GM19397 (cell line): ENCODE results near the gene SLC31A1.

ENCODE experiments used
- ATAC-seq: cut with Tn5 transposase; IDR thresholded peaks from one replicate; pipeline ENCODE4 v1.9.1; 2021; ENCODE audit warnings: mild to moderate bottlenecking, moderate library complexity; ENCODE audit not compliant: unreplicated experiment

SLC31A1 gene

DNA sequence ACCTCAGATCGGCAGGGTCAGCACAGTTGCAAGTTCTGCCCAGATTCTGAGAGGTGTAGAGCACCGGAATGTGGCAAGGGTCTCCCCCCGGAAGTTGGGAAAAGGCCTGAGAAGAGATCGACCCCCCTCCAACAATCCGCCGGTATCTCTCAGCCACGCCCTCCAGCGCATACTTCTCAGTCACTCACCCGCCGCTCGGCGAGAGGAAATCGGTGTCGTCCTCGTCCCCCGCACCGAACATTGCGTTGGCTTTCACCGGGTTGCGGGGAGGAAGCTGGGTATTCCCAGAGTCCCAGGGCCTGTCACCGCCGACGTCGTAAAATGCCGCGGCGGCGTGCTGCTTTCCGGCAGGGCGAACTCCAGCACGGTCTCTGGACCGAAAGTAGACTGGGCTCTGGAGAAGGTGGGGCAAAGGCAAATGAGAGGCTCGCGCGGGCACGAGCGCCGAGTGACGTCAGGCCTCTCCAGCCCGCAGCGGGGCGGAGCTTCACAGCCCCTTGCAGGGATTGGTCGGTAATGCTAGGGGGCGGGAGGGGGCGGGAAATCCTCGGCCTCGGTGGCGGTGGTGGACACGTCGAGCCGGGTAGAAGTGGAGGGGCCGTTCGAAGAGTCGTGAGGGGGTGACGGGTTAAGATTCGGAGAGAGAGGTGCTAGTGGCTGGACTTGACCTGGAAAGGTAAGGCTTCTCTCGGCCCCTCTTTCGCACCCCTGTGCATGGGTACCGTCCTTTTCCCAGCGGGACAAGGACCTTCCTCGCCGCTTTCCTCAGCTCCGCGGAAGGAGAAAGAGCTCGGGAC is at the start of gene SLC31A1, which contains the start of gene FKBP15:
Gene SLC31A1, plus strand, starts transcription at position 542 of the 797 bp plus-strand sequence. CDS start 34,605 bp downstream, outside the sequence.
Gene FKBP15, minus strand, starts transcription at position 275 of the 797 bp plus-strand sequence. Its CDS starts 34 bp downstream, at position 241.
- peak; percentile 93 for ATAC-seq

GRCh38 chr9:113173341-113173740 is 48.0 kb upstream of the SLC31A1 start:
- no peak for ATAC-seq

GRCh38 chr9:113176803-113177202 is 44.5 kb upstream of the SLC31A1 start:
- ATAC-seq = no peak

GRCh38 chr9:113177251-113177650 is 44.1 kb upstream of the SLC31A1 start:
- ATAC-seq = no peak

DNA sequence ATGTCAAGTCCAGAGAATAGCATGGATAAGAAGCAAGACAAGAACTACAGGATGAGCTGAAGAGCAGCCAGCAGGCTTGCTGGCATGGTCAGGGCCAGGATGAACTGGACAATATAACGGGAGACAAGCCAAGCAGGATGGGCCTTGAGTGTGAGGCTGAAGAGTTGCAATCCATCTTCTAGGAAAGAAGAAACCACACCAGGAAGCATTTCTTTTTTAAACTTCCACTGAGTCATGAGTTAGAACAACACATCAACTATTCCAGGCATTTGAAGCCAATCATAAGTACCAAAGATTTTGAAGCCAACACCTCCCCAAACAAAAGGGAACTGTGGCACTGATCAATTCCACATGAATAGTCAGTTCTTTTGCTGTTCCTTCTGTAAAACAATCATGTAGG is 43.3 kb upstream of the SLC31A1 start:
- ATAC-seq = no peak

DNA sequence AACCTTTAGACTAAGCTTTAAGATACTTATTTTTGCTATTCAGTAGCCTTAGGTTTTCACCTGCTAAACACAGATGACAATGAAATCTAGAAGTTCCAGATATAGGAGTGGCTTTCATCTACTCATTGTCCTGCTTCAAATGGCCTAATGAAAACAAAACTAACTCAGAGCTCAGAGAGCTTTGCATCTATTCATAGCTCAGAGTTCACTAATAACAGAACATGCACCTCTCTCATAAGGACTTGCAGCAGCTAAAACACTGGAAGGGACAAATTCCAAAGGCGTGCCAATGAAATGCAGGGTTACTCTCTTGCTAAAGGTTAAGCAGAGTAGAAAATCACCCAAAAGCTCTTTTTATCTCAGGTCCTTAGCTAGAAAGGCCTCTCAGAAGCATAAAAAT is 41.5 kb upstream of the SLC31A1 start:
- ATAC-seq = no peak

GRCh38 chr9:113181165-113181564 is 40.2 kb upstream of the SLC31A1 start:
- ATAC-seq = no peak

GRCh38 chr9:113183956-113184488 is 37.3 kb upstream of the SLC31A1 start:
- no peak for ATAC-seq

DNA sequence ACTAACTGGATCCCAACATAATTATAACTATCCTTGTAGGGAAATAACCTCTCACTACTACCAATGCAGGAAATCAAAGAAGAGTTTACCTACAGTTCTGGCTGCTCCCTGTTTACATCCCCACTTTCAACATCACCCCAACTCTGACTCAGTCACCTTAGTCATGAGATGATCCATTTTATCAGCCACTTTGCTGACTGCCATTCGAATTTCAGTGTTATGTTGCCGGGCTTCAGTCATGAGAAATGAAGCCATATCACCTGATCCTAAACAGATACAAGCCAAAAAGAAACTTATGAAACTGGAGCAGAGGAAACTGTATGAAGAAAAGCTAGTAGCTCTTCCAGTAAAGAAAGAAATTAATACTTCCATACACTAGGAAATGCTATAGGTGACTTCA is 36.8 kb upstream of the SLC31A1 start:
- no peak for ATAC-seq

DNA sequence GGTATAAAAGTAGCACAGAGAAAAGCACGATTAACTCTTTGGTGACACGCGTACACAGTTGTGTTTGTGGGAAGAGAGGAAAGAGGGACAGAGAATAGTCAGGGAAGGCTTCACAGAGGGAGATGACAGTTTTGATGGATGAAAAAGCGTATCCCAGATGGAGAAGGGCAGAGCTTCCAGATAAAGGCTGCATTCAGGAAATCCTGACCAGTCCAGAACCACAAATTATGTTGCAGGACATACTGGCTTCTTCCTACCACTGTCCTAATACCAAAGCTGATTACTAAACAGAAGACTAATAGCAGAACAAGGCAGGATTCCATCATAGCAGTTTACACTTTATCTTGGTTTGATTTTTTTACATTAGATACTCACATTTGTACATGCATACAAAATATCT is 36.1 kb upstream of the SLC31A1 start:
- ATAC-seq = no peak

DNA sequence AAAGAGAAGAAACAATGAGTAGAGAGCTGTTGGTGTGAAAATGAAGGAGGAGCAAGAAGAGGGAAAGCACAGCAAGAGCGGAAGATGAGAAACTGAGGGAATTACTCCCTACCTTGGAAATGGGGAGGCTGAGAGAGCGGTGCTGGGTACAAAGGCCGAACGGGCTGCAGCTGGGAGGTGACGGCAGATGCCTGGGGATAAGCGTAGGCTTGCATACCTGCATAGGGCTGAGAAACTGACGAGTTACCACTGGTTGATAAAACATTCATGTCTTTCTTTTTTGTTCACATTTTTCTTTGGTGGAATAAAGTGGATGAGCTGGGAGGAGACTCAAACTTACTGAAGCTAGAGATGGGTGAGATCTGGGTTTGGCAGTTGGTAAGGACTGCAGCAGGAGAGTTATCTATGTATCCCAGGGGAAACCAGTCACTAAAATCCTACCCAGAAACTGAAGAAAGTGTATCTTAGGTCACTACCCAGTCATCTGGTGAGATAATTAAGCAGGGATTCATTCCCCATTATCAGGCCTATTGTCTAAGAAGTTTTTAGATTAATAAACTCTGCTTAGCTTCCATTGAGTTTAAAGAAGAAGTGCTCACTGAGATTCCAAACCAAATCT is 35.1 kb upstream of the SLC31A1 start:
- ATAC-seq = no peak

- no peak for ATAC-seq
Observed at GRCh38 chr9:113187929-113188595, 33.3 kb upstream of the SLC31A1 start.

DNA sequence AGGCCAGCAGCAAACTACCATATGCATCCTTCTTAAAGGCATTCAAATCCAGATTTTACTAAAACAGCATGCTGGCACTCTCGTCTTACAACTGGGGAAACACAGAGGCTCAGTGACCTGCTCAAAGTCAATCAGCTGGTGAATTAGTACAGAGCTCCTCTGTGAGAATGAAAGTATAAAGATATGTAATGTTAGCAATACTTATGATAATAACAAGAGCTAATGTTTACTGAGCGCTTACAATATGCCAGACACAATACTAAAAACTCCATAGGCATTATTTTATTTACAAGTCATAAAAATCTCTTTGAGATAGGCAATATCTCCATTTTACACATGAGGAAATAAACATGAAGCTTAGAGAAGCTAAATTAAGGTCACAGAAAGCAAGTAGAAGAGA is 28.9 kb upstream of the SLC31A1 start:
- ATAC-seq = no peak

DNA sequence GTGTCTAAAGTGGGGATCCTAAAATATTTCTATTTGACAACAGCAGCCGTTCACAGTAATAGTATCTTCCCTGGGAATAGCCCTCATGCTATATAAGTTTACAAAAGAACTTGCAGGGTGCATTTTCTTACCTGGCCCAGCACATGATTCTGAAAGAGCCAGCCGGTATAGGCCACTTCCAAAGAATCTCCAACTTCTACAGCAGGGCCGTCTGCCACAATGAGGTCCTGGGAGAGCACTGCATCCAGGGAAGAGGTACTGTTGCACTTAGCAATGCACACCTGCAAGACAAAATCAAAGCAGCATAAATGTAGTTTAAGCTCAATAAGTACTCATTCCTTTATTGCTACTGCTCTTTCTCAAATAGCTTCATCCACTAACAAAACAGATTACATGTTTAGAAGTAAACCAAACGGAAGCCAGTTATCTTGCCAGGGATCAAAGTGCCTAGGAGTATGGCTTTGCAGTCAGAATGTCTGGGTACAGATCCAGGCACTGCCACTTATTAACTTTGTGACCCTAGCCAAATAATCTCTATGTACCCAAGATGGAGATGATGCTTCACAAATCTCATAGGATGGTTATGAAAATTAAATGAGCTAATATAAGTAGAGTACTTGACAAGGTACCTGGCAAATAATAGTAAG is 21.5 kb upstream of the SLC31A1 start:
- no peak for ATAC-seq

- ATAC-seq = no peak
Observed at GRCh38 chr9:113205432-113205831, 15.9 kb upstream of the SLC31A1 start.

DNA sequence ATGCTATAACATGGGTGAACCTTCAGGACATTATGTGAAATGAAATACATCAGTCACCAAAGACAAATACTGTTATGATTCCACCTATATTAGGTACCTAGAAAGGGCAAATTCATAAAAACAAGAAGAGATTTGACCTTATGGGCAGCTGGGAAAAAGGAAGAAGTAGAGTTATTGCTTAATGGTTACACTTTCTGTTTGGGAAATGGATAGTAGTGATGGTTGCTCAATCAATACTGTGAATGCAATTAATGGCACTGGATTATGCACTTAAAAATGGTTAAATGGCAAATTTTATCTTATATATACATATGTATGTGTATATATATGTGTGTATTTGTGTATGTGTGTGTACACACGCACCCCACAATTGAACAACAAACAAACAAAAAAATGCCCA is 15.5 kb upstream of the SLC31A1 start:
- ATAC-seq = no peak

DNA sequence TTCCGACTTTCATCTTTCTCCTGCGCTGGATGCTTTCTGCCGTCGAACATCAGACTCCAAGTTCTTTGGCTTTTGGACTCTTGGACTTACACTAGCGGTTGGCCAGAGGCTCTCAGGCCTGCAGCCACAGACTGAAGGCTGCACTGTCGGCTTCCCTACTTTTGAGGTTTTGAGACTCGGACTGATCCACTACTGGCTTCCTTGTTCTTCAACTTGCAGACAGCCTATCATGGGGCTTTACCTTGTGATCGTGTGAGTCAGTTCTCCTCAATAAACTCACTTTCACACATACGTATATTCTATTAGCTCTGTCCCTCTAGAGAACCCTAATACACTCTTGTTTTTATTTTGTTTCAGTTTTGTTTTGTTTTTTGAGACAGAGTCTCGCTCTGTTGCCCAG is 10.5 kb upstream of the SLC31A1 start:
- no peak for ATAC-seq

DNA sequence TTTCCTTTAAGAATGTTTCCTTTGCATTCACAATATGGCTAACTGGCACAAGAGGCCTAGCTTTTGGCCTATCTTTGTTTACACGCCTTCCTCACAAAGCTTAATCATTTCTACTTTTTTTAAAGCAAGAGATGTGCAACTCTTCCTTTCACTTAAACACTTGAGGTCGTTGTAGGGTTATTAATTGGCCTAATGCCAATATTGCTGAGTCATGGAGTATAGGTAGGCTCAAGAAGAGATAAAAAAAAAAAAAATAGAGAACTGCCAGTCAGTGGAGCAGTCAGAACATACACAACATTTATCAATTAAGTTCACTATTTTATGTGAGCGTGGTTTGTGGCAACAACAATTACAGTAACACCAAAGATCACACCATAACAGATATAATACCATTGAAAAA is 6.2 kb upstream of the SLC31A1 start:
- no peak for ATAC-seq

DNA sequence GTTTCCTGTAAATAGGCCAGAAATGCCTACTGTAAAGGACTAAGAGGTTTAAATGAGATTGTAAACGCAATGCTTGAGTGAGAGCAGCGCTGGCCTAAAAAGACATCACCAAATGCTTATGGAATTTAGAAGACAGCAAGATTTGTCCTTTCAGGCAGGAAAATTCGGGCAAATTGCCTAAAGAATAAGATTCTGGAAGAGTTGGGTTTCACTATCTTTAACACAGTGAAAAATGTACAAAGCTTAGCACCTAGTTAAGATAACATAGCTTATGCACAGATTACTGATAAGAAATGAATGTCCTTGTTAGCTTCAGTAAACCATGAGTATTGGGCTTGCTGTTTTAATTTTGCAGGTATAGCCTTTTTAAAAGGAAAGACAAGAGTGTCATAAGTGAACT is 4.9 kb upstream of the SLC31A1 start:
- ATAC-seq = no peak

DNA sequence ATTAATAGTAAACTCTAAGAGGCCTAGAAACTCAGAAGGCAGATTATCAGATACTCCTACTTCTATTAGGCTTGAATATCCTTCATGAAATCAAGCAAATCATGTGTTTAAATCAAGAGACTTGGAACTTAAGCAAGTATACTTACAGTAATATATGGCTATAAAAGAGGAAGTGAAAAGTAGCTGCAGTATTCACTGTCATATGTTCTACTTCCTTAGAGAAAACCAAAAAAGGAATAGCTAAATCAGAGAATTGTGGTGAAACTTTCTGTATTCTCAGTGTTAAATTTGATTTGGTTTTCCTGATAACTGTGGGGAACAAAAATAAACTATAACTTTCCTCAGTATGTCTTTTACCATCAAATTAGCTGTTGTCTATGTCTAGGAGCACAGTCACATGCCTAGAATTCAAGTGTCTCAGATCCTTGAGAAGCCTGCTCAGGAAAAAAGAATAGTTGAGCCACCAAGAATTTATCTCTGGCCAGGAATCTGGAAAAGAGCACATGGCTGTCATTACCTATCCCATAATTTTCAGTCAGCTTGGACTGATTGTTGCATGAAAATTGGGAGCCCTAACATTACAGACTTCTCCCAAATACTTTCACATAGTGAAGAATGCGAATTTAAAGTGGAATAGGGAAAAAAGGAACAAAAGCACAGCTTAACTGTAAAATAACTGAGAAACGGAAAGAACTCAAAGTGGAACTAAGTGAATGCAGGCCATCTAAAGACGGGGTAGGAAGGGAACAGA is 2.0 kb upstream of the SLC31A1 start:
- no peak for ATAC-seq
